HFFc6 (cell line): ENCODE results near the gene ZBTB21. TPM values are rescaled to one million over a fixed set of nuclear protein-coding genes. Genes with fewer than 3 reads are reported as not detected.

Source experiments
- DNase-seq: peaks from one replicate; pipeline ENCODE4 v3.0.0-alpha.2; 2018
- H3K27ac Mint-ChIP-seq: 2 replicates; pipeline ENCODE4 v1.8.0; 2020; ENCODE audit warnings: mild to moderate bottlenecking, mixed read lengths
- H3K27me3 Mint-ChIP-seq: 2 replicates; pipeline ENCODE4 v1.8.0; 2021; ENCODE audit warnings: mild to moderate bottlenecking, moderate library complexity, mixed read lengths; ENCODE audit not compliant: insufficient read depth
- H3K36me3 Mint-ChIP-seq: 2 replicates; pipeline ENCODE4 v1.8.0; 2021; ENCODE audit warnings: low read depth, mixed read lengths
- H3K4me1 Mint-ChIP-seq: 2 replicates; pipeline ENCODE4 v1.8.0; 2020; ENCODE audit warnings: low read depth, mixed read lengths
- H3K4me3 Mint-ChIP-seq: 2 replicates; pipeline ENCODE4 v1.8.0; 2020; ENCODE audit warnings: mild to moderate bottlenecking, moderate library complexity, mixed read lengths
- H3K9me3 Mint-ChIP-seq: 2 replicates; pipeline ENCODE4 v1.8.0; 2020; ENCODE audit warnings: mild to moderate bottlenecking, mixed read lengths
- CTCF ChIP-seq: fragments of 200-600 bp; sonication (generic); IDR thresholded peaks from 2 replicates; pipeline ENCODE4 v1.5.0; 2021; ENCODE audit warnings: antibody characterized with exemption, mild to moderate bottlenecking
- total RNA-seq, 6 experiments: library from RNA; stranded (reverse); fragmentation: NEBNext Ultra II Directional; extraction: Animal tissue kit (Norgen Biotek cat#: 25700); gene quantifications; 2 replicates in 1 of 6; 3 replicates in 5 of 6; pipeline ENCODE4 v1.2.3, GENCODE V29; 2021

ZBTB21 gene
- total RNA-seq, 6 experiments from 2014 or later, result 16.6 to 19.5 (median 18.9) TPM

- no peak for TF ChIP-seq CTCF
- no peaks in the 10 kb centered on the region for H3K9me3 Mint-ChIP-seq
- peak overlapping the region; percentile 18; the same call in 1 of the 2 replicates for H3K27ac Mint-ChIP-seq
- no peak overlapping the region; the same call in 1 of the 2 replicates for H3K4me3 Mint-ChIP-seq
- DNase-seq, result no peak
- peaks cover 46% of the 10 kb centered on the region for H3K27me3 Mint-ChIP-seq
- no peaks in the 10 kb centered on the region; the same call in 1 of the 2 replicates for H3K36me3 Mint-ChIP-seq
- H3K4me1 Mint-ChIP-seq, result peaks cover 11% of the 10 kb centered on the region
These were observed 47.0 kb upstream of the ZBTB21 start for GRCh38 chr21:42056996-42057689.

- peaks cover 45% of the 10 kb centered on the region for H3K27me3 Mint-ChIP-seq
- no peak overlapping the region for H3K4me3 Mint-ChIP-seq
- no peaks in the 10 kb centered on the region for H3K9me3 Mint-ChIP-seq
- no peak for DNase-seq
- H3K36me3 Mint-ChIP-seq, result no peaks in the 10 kb centered on the region; the same call in 1 of the 2 replicates
- H3K27ac Mint-ChIP-seq, result no peak overlapping the region
- H3K4me1 Mint-ChIP-seq, result peaks cover 11% of the 10 kb centered on the region
- TF ChIP-seq CTCF, result no peak
These were observed 46.3 kb upstream of the ZBTB21 start for GRCh38 chr21:42056468-42056867.

- Mint-ChIP-seq H3K27ac (no peak overlapping the region), H3K9me3 (no peaks in the 10 kb centered on the region), H3K36me3 (no peaks in the 10 kb centered on the region; the same call in 1 of the 2 replicates), H3K4me3 (no peak overlapping the region), H3K27me3 (peaks cover 34% of the 10 kb centered on the region), H3K4me1 (peaks cover 11% of the 10 kb centered on the region)
- TF ChIP-seq CTCF, result no peak
- no peak for DNase-seq
These were observed 45.3 kb upstream of the ZBTB21 start for GRCh38 chr21:42055425-42055824.

GRCh38 chr21:42051788-42052187 lies 41.6 kb upstream of the ZBTB21 start:
- DNase-seq, result no peak
- TF ChIP-seq CTCF, result no peak
- no peaks in the 10 kb centered on the region for H3K9me3 Mint-ChIP-seq
- H3K4me3 Mint-ChIP-seq, result no peak overlapping the region
- H3K27ac Mint-ChIP-seq, result no peak overlapping the region
- H3K27me3 Mint-ChIP-seq, result peaks cover 20% of the 10 kb centered on the region
- peaks cover 28% of the 10 kb centered on the region for H3K4me1 Mint-ChIP-seq
- H3K36me3 Mint-ChIP-seq, result no peaks in the 10 kb centered on the region; the same call in 1 of the 2 replicates

- H3K27me3 Mint-ChIP-seq, result peaks cover 9% of the 10 kb centered on the region
- no peak for TF ChIP-seq CTCF
- H3K36me3 Mint-ChIP-seq, result no peaks in the 10 kb centered on the region
- H3K4me3 Mint-ChIP-seq, result no peak overlapping the region
- no peak for DNase-seq
- H3K9me3 Mint-ChIP-seq, result no peaks in the 10 kb centered on the region
- no peak overlapping the region for H3K27ac Mint-ChIP-seq
- H3K4me1 Mint-ChIP-seq, result peaks cover 26% of the 10 kb centered on the region
These were observed 39.6 kb upstream of the ZBTB21 start for GRCh38 chr21:42049578-42050430.
